AG08396 (cell line): ENCODE data around the gene NEK1.
"Not testable (repeated sequence)": the region's sequence is repeated elsewhere in the genome, so short reads cannot be mapped to it uniquely, and the experiment has no call there.

ENCODE experiments used
- DNase-seq: peaks from one replicate; pipeline ENCODE4 v3.0.0; 2012; ENCODE audit warnings: low spot score, mixed read lengths

NEK1 gene

GRCh38 chr4:169628579-169628978, 16.2 kb upstream of the NEK1 start:
- no peak for DNase-seq

GRCh38 chr4:169627307-169627706, 14.9 kb upstream of the NEK1 start:
- DNase-seq: no peak

DNA sequence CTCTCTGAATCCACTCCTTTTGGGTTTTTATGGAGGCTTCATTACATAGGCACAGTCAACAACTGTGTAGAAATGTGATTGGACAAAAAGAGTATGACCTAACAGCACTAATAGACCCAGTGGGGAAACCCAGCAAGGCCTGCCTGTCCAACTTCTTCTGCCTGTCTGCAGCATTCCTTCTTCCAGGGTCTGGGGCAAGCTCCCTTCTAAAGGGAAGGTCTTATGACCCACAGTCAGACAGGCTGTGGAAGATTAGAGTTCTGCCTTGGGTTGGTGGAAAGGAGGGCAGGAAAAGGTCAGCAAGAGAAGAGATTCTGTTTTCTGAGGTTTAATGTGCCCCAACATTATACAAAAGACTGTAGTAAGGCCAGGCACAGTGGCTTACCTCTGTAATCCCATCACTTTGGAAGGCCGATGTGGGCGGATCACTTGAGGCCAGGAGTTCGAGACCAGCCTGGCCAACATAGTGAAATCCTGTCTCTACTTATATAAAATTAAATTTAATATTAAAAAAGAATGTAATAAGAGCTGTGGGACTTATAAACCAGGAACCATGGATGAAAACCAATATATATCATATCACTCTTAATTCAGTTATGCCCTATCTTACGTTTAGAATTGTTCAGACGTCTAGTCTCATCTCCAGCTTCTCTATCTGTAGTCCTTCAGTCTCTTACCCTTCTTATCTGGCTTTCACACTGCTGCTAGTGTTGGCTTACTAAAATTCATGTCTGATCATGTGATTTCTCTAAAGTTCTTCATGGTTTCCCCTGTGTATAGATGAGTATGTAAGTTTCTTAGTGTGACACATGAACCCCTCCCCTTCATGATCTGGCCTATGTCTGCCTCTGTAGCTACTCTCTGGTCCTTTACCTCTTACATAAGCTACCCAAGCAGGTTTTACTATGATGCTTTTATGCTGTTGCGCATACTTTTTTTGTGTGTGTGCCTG, 14.2 kb upstream of the NEK1 start:
- no peak for DNase-seq

DNA sequence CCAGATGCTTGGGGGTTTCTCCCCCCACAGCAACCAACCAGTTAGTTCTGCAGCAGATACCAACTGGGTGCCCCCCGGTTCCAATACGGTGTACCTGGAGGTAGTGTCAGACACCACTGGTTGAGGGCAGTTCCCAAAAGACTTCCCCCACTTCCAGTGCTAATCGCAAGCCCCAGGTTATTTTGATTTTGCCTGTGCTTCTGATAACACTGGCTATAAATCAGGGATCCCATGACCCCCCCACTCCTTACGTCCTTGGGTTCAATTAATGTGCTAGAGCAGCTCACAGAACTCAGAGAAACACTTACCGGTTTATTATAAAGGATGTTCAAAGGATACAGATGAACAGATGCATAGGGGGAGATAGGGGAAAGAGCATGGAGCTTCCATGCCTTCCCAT, 13.5 kb upstream of the NEK1 start:
- no peak for DNase-seq

DNA sequence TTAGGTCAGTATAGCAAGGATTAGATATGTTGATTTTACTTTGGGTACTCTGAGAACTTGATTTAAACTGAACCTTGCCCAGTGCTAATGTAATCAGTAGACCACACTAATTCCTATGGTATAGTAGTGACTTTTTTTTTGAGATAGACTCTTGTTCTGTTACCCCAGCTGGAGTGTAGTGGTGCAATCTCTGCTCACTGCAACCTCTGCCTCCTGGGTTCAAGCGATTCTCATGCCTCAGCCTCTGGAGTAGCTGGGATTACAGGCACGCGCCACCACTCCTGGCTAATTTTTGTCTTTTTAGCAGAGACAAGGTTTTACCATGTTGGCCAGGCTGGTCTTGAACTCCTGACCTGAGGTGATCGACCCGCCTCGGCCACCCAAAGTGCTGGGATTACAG, 11.6 kb upstream of the NEK1 start:
- not testable (repeated sequence) for DNase-seq

DNA sequence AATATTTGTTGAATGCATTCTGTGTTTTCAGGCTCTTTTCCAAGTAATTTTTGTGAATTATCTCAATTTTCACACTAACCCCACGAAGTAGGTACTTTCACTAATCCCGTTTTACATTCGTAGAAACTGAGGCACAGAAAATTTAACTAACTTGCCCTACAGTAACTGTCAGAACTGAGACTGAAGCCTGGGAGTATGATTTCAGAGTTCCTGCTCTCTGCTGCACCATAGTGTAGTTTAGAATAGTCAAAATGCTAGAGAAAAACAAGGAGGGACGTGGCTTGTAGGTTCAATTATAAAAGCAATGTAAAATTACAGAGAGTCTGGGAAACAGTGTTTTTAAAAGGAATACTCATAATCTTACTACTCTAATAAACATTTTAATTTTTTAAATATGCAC, 10.2 kb upstream of the NEK1 start:
- DNase-seq: no peak

GRCh38 chr4:169621731-169622492, 9.5 kb upstream of the NEK1 start:
- DNase-seq: peak; percentile 46

DNA sequence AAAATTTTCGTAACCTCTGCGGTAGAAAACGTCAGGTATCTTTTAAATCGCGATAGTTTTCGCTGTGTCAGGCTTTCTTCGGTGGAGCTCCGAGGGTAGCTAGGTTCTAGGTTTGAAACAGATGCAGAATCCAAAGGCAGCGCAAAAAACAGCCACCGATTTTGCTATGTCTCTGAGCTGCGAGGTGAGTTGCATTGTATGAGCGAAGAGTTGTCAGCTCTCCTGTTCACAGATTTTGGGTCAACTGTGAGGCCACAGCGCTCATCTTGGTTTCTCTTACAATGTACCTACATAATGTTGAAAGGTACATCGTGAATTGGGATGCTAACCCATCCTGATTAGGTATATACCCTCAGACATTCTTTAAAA, 8.5 kb upstream of the NEK1 start:
- no peak for DNase-seq

DNA sequence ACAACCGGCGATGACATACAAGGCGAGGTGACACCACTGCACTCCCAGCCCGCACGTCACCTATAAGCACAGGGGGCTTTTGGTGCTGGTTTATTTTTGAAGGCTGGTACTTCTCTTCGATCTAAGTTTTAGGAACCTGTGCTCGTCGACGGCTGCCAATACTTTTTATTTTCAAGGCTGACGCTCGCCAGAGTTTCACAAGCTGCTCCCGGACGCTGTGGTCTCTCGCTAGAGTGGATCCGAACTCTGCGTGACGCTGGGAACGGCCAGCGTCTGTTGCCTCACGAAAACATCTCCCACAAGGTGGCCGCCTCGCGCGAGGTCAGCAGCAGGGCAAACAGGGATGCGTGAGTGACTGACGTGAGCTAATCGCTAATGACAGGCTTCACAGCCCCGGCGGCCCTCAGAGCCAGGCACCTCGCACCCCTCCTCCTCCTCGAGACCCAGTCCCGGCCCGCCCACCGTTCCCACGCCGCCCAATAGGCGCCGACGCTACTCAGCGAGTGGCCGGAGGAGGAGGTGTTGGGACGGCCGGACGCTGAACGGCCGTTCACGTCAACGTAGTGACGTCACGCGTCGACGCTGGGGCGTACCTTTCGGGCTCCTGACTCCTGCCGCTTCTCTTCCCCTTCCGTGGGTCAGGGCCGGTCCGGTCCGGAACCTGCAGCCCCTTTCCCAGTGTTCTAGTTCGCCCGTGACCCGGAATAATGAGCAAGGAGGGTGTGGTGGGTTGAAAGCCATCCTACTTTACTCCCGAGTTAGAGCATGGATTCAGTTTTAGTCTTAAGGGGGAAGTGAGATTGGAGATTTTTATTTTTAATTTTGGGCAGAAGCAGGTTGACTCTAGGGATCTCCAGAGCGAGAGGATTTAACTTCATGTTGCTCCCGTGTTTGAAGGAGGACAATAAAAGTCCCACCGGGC, 7.8 kb upstream of the NEK1 start, which contains the start of gene CLCN3:
TSS of gene CLCN3 (plus strand) at position 621 of the 922 bp plus-strand sequence. CDS start 15,351 bp downstream, outside the sequence.
- peak; percentile 93 for DNase-seq

DNA sequence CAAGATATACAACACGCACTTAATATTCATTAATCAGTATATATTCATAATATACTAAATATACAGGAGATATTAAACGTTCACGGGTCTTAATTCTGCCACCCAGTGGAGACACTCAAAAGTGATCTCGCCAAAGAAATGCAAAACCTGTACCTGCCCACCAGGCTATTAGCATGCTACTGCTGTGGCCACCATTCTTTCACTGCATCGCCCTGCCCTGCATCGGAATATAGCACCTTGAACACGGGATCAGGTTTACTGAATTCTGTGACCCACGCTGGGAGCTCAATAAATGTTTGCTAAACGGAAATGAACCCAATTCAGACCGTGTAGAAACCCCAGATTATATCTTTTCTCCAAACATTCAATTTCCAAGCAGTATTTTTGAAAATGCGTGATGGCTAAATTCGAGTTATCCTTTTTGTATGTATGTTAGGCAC, 7.2 kb upstream of the NEK1 start:
- peak; percentile 34 for DNase-seq

DNA sequence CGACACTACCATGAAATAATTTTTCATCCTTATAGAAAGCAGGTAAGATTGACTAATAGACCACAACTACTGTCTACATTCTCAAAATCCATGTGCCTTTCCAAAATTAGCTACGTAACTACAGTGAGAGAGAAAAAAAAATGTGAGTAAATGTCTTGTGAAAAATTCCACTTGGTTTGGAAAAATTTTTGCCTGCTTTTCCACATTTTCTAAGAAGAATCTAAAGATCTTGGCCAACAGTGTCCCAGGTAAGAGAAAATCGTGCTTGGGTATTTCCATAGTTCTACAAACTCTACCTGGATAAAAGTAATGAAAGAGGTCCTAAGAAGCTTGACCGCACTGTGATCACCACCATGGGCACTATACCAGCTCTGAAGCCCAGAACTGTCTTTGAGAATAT, 6.6 kb upstream of the NEK1 start:
- DNase-seq: no peak

DNA sequence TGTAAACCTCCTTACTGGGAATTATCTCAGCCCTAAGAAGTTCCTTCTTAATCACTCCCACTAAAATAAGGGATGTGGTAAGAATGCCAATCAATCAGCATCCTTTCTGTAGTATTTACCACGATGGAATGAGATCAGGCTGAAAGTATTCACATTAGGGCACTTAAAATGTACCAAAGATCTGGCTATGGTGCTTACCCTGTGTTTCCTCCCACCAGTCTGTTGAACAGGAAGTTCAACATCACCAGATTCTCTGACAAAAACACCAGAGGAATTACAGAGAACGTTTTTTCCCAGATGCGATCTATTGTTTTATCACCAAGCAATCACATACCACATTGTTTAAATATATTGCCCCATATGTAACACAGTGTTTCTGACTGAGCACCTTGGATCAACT, 5.9 kb upstream of the NEK1 start:
- DNase-seq: no peak

DNA sequence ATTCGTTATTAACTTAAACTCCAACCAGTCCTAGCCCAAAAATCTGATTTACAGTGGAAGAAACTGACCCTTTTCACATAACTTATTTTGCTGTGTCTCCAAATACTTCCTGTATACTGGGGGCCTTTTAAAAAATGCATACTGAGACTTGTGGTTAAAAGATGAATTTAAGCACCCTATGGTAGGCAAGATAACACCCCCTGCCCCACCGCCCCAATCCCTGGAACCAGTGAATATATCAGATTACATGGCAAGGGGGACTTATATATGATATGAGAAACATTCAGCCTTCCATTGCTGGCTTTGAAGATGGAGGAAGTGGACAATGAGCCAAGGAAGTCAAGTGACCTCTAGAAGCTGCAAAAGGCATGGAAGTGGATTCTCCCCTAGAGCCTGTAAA, 4.9 kb upstream of the NEK1 start:
- DNase-seq: no peak

DNA sequence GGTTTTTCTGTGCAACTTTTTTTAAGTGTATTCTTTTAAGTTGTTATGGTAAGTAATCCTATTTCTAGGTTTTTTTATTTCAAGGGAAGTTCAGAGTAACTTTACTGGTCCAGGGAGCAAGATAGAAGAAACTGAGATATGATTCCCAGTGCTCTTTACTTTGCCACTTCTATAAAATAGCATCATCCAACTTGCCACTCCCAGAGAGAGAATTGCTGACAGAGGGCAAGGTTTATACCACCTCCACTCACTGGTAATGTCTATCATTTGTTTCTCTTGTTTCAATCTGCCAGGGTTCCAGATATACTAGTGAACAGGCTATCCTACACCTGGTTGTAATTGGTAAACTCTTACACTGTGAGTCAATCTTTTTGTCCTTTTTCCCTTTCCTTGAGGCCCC, 4.5 kb upstream of the NEK1 start:
- no peak for DNase-seq

GRCh38 chr4:169615467-169616106, 3.2 kb upstream of the NEK1 start:
- DNase-seq: no peak

DNA sequence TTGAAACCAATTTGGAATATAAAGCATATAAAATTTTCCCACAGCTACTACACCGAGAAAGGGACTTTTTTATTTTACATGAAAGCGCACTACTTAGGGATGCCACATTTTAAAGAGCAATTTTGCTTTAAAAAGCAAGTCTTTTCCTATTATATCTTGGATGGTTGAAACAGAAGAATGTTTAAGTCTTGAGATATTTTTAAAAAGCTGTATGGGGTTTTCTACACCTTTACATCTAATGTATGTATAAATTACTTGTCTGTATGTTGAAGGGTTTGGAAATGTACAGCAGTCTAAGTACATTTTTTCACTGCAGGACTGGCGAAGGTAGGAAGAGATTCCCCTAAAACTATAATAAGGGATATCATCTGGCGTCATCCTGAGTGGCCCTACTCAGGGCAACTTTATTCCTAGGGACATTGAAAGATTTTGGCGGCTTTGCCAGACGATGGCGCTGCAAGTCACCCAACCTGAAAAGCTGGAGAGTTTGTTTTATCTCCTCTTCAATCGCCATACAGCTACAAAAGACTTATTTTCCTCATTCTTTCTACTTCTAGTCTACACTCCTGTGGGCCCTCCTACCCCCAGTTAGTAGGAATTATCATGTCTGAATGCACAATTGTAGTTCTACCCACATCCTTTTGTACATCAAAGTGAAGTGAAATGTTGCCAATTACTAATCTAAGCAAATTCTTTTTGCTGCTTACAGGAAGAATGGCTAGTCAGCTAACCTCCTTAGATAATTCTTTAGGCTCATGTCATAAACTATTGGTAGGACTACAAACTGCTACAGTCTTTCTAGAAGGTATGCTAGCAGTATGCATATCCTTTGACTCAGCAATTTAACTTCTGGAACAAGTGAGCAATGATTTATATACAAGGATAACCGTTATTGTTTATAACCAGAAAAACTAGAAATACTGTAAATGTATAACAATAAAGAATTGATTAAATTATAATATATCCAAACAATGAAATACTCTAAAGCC, 782 bp upstream of the NEK1 start:
- peak; percentile 63 for DNase-seq

DNA sequence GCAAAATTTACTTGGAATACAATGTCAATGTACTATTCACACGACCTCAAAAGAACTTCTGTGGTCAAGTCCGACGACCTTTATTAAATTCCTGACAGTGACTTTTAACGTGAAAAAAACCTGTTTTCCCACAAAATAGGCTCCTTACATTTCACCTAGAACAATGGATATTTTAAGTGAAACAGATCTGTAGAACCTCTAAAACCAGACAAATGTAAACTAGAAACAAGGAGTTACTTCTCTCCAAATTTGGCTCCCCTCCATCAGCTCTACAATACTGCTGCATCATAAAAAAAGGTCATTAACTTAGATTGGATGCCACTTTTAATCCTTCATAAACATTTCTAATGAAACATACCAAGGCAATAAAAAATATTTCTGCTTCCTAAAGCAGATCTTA, 1.2 kb downstream of the NEK1 start:
- DNase-seq: no peak

DNA sequence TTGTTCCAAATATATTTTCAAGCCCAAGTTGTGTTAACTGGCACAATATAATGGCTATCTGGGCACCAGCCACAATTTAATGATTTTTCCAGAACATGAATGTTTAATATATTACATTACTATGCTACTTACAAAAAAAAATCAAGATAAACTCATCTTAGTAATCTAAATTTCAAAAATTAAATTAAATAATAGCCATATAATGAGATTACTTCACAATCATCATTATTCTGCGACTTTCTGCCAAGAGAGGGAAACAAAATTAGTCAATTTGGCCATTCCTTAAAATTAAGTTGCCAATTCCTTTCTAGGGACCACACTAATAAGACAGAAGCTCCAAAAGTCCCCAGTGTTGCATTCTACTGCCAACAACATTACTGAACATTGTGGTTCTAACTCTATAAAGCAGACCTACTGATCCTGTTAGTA, 7.5 kb downstream of the NEK1 start:
- DNase-seq: no peak

DNA sequence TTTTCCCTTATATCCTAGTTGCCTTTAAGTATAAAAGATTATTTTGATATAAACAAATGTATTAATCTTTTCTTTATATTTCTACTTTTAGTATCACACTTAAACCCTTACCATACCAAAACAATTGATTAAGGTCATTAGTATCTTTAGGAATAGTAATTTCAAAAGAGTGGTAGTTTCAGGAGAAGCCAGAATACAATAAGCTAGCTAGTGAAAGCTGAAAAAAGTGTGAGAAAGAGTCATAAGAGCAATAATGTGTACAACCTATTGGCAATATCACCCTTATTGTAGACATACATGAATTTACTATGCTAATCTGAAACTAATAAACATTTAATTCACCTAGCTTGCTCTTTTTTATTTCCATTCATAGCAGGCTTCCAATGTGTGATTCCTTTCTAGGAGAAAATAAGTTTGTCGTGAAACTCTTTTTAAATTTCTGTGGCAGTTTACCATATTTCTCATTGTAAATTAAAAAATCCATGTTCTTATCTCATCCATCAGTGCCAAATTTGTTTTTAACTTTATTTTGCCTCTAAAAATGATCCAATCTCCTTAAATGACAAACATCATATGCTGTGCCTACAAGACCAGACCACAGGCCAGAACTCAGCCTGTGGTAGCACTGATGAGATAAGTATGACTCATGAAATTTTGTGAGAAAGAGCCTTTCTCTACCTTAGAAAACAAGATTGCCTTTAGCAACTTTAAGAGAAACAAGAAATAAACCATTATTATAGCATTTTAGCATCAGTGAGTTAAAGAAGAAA, 8.1 kb downstream of the NEK1 start:
- peak; percentile 69 for DNase-seq
